ENCODE data around the gene JARID2. TPM values are rescaled to one million over a fixed set of nuclear protein-coding genes. Genes with fewer than 3 reads are reported as not detected.

JARID2 gene
- total and polyA plus RNA-seq, 9 of the 15 experiments (the other 6 are each of a cell fraction or from before 2014, with no cell fraction given), result 5.0 to 29.0 (median 15.6) TPM

GRCh38 chr6:15456422-15456821, 210.6 kb downstream of the JARID2 start:
- CTCF ChIA-PET (ENCODE audit: low intra/inter-chr PET ratio), result no interaction called here
- POLR2A ChIA-PET, result interaction anchor here (0.7 kb wide), 1 partner anchor 232 kb away, joined by 3 read pairs; no protein-coding TSS in a partner anchor
- Histone ChIP-seq H3K9ac (ENCODE audit: insufficient read depth in 1 of 2, low read depth in 2 of 2, low read length in 2 of 2) (no peak overlapping the region), H3K36me3 (ENCODE audit: control insufficient read depth, insufficient read depth, low read length) (peaks cover 29% of the 10 kb centered on the region), H3K9me1 (ENCODE audit: control insufficient read depth, insufficient read depth, low read length) (no peaks in the 10 kb centered on the region), H3K4me2 (ENCODE audit: insufficient read depth, low read length) (no peak overlapping the region), H3K4me3 (no peak overlapping the region), H3K79me2 (ENCODE audit: control insufficient read depth, insufficient read depth, low read length) (peaks cover 13% of the 10 kb centered on the region; the same call in 2 of the 3 replicates), H2AFZ (ENCODE audit: low read depth, low read length) (no peak overlapping the region), H3K4me1 (replicated peaks in 1 of 2; ENCODE audit: control insufficient read depth in 2 of 2, insufficient read depth in 2 of 2, low read length in 2 of 2) (no peaks in the 10 kb centered on the region), H3K27me3 (ENCODE audit: control insufficient read depth in 2 of 2, insufficient read depth in 2 of 2, low read length in 2 of 2) (no peaks in the 10 kb centered on the region), H4K20me1 (replicated peaks; ENCODE audit: control insufficient read depth, insufficient read depth, low read length) (peaks cover 16% of the 10 kb centered on the region; the same call in 1 of the 2 replicates), H3K27ac (ENCODE audit: extremely low read depth, low read depth, low read length) (no peak overlapping the region), H3K9me3 (replicated peaks; ENCODE audit: control insufficient read depth, insufficient read depth, low read depth, low read length) (no peaks in the 10 kb centered on the region)
- TF ChIP-seq ZNF347 (CRISPR knock-in tag; IDR thresholded peaks at IDR 0.05; ENCODE audit: low read depth) (no peak), ARHGAP35 (IDR thresholded peaks at IDR 0.05; ENCODE audit: partially characterized antibody) (no peak), ZBTB1 (CRISPR knock-in tag; IDR thresholded peaks at IDR 0.05; ENCODE audit: borderline replicate concordance, low read depth) (no peak), MYC (IDR thresholded peaks at IDR 0.05; ENCODE audit: low read depth, low read length) (no peak), MYC (CRISPR knock-in tag; IDR thresholded peaks at IDR 0.05; ENCODE audit: borderline replicate concordance, low read depth) (no peak), CHD1 (IDR thresholded peaks at IDR 0.05; ENCODE audit: low read length) (no peak), ZBED1 (IDR thresholded peaks at IDR 0.05) (no peak), DNMT1 (IDR thresholded peaks at IDR 0.05) (no peak), MCM3 (IDR thresholded peaks at IDR 0.05) (no peak), THRAP3 (IDR thresholded peaks at IDR 0.05; ENCODE audit: borderline replicate concordance) (no peak), ZNF780A (CRISPR knock-in tag; IDR thresholded peaks at IDR 0.05) (no peak), MCM7 (IDR thresholded peaks at IDR 0.05) (no peak), RBM25 (IDR thresholded peaks at IDR 0.05; ENCODE audit: low read depth, low read length, severe bottlenecking) (no peak), TBL1XR1 (IDR thresholded peaks at IDR 0.05; ENCODE audit: low read length in 2 of 2) (no peak), ZNF184 (CRISPR knock-in tag; IDR thresholded peaks at IDR 0.05) (no peak)
- intact Hi-C loops (cut with micrococcal nuclease) (no loop called here), in situ Hi-C loops (cut with MboI) (no loop called here)
- no TSS peak for BruUV-seq (replicated peaks)
- WGBS (ENCODE audit: insufficient coverage, low coverage, missing lambda C conversion rate), result 66% methylated on average over 2 of the region's 2 CpGs
- DNase-seq (ENCODE audit: extremely low read depth in 1 of 4, low spot score in 3 of 4), result no peak
- ATAC-seq, result no peak
- no peak for FAIRE-seq

Data from K562 (cell line).